Choroid plexus epithelial cell (primary cell): ENCODE results near the gene PYGM.

ENCODE experiments used
- DNase-seq: peaks from one replicate; pipeline ENCODE4 v3.0.0-alpha.2; 2010; ENCODE audit warnings: low read depth
- H3K4me3 ChIP-seq: 2 replicates; pipeline ENCODE4 v1.5.1; 2011; ENCODE audit warnings: low read depth, mild to moderate bottlenecking, control low read depth, low read length, moderate library complexity
- CTCF ChIP-seq: conservative IDR thresholded peaks from 2 replicates; pipeline ENCODE4 v1.5.1; 2011; ENCODE audit warnings: low read depth, mild to moderate bottlenecking, control low read depth, inconsistent platforms, low read length, moderate library complexity

PYGM gene

DNA sequence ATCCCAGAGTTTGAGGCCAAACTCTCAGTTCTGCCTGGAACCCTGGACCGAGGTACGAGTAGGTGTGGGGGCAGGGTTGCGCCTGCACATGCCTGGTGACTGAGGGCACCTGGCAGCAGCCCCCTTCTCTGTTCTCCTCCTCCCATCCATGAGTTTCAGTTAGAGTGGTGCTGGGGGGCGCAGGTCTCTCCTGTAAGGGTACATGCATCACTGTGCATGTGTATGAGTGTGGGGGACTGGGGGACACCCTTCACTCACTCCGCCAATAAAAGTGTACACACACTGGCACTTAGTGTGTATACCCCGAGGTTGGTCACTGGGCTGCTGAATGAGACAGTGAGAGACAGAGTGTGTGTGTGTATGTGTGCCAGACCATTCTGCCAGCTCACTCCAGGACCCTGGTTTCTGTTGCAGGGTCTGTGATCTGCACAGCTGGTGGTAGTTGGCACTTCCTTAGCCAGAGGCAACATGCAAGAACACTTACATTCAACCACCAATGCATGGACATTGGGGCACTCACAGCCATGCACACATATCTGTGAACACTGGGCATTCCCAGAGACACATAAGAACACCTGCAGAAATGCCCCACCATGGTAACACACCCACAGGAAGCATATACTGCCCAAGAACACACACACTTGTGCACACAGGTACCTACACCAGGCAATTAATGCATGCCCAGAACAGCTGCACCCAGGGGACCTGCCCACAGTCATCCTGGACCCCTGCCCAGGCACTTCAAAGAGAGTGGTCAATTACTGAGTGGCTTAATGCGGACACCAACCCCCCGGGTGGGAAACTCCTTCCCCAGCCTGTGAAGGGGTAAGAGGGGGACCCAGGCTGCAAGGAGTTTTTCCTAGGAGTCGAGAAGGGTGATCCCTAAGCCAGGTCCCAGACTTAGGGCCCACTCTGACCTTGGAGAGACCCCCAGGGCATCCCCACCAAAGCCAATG lies 35.6 kb downstream of the PYGM start:
- no peak overlapping the region for H3K4me3 ChIP-seq
- DNase-seq, result no peak
- no peak for TF ChIP-seq CTCF

GRCh38 chr11:64723117-64723906 lies 36.5 kb downstream of the PYGM start, which contains the start of gene NRXN2:
NRXN2 (minus strand) TSS chr11:64723197; CDS start chr11:64713699, 9,498 bp downstream.
- peak; percentile 86 for TF ChIP-seq CTCF
- peak within 1 kb of the TSS; percentile 62 for H3K4me3 ChIP-seq
- peak; percentile 80 for DNase-seq

- no peak overlapping the region for H3K4me3 ChIP-seq
- DNase-seq, result no peak
- no peak for TF ChIP-seq CTCF
These were observed 37.4 kb downstream of the PYGM start for GRCh38 chr11:64722141-64723065.

DNA sequence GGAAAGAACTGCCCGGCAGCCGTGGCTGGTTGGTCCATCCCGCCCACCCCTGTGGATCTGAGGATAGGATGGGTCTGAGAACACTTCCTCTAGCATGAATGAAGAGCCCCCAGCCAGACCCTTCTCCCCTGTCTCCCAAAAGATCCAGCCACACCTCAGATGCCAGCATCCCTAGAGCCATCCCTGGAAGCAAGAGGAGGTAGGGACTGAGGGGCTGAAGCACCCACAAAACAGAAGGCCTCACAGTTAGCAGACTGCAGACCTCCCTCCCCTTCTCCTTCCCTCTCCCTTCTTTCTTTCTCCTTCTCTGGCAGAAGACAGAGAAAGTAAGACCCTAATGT lies 38.4 kb downstream of the PYGM start:
- no peak for DNase-seq
- TF ChIP-seq CTCF, result no peak
- H3K4me3 ChIP-seq, result no peak overlapping the region

- DNase-seq, result no peak
- TF ChIP-seq CTCF, result no peak
These were observed 39.0 kb downstream of the PYGM start for GRCh38 chr11:64720640-64721358.

DNA sequence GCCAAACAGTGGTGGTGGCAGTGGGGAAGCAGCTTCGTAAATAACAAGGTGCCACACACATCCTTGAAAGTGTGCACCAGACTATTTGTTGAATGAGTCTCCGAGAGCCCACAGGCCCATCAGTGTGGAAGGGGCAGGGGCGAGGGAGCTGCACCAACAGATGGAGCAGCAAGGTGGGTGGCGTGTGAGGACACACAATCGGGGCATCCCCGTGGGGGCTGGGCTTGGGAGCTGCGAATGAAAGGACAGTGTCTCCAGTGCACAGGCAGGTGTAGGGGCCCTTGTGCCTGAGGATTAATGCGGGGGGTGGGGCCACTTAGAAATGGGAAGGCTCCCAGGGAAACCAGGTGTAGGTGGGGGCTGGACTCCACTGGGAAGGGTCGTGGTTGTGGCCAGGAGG lies 39.6 kb downstream of the PYGM start:
- TF ChIP-seq CTCF, result no peak
- no peak for DNase-seq
- no peak overlapping the region for H3K4me3 ChIP-seq

More at GRCh38 chr11:64720640-64721358, 39.0 kb downstream of the PYGM start:
- no peak overlapping the region for H3K4me3 ChIP-seq
